GM12874 (cell line): ENCODE results near the gene SRSF10.
A peak's percentile ranks its signal among the peaks of the same experiment; 100 is the strongest.

Experiments
- TF ChIP-seq, protein P1 (sequence below): IDR thresholded peaks from 2 replicates; pipeline ENCODE4 v1.5.1; 2011; ENCODE audit warnings: low read depth, mild to moderate bottlenecking, control low read depth, low read length, moderate library complexity; ENCODE audit not compliant: insufficient read depth

SRSF10 gene

DNA sequence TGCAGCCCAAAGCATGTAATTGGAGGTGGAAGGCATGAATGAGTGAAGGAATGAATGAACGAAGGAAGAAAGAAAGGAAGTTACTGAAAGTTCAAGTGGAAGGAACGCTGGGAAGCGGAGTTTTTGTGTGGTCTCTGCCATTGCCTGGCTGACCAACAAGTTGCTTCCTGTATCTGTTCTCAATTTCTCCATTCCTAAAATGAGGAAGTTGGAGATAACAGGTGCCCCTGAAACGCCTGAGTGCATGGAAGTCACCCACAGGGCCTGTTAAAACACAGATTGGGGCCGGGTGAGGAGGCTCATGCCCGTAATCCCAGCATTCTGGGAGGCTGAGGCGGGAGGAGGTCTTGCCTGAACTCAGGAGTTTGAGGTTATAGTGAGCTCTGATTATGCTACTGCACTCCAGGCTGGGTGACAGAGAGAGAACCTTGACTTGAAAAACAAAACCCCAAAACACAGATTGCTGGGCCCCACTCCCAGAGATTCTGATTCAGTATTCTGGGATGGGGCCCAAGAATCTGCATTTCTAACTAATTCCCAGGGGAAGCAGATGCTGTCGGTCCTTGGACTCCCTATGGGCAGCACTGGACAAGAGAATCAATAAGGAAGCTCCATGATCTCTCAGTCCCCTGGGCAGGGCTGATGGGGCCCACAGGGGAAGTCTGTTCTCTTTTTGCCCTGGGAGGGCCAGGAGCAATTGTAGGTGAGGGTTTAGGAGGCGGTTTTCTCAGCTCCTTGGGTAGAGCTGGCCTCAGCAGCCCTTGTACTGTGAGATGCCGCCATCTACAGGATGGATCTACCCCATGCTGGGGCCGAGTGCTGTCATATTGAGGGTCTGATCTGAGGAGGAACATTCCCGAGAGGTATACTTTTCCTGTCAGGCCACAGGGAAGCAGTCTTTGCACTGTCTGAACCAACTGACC lies 63.7 kb downstream of the SRSF10 start:
- TF ChIP-seq, protein P1, sequence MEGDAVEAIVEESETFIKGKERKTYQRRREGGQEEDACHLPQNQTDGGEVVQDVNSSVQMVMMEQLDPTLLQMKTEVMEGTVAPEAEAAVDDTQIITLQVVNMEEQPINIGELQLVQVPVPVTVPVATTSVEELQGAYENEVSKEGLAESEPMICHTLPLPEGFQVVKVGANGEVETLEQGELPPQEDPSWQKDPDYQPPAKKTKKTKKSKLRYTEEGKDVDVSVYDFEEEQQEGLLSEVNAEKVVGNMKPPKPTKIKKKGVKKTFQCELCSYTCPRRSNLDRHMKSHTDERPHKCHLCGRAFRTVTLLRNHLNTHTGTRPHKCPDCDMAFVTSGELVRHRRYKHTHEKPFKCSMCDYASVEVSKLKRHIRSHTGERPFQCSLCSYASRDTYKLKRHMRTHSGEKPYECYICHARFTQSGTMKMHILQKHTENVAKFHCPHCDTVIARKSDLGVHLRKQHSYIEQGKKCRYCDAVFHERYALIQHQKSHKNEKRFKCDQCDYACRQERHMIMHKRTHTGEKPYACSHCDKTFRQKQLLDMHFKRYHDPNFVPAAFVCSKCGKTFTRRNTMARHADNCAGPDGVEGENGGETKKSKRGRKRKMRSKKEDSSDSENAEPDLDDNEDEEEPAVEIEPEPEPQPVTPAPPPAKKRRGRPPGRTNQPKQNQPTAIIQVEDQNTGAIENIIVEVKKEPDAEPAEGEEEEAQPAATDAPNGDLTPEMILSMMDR: peak; percentile 88

DNA sequence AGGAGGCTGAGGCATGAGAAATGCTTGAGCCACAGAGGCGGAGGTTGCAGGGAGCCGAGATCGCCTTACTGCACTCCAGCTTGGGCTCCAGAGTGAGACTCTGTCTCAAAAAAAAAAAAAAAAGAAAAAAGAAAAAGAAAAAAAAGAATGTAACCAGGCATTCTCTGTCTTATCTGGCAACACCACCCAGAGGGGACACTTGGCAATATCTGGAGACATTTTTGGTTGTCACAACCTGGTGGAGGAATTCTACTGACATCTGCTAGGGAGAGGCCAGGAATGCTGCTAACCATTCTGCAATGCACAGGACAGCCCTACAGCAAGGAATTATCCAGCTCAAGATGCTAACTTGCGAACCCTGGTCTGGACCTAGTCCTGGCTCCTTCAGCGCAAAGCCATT lies 64.7 kb downstream of the SRSF10 start:
- TF ChIP-seq, protein P1: no peak

DNA sequence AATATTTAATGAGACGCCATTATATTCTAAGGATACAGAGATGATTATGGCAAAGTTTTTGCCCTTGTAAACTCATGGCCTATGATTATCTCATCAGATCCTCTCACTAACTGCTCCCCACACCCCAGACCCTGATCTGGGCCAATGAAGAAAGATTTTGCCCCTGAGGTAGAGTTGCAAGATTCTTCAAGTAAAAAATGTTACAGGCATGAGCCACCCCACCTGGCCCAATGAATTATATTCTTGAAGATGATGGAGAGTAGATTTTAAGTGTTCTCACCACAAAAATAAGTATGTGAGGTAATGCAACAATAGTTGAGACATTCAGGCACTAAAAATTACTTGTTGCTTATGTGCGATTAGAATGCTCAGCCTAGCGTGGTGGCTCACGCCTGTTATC lies 65.2 kb downstream of the SRSF10 start:
- TF ChIP-seq, protein P1: no peak
